K562 (cell line): ENCODE results near the gene GPS2. TPM values are rescaled to one million over a fixed set of nuclear protein-coding genes. Genes with fewer than 3 reads are reported as not detected.

Source experiments
- AFF1 ChIP-seq, 2 experiments: fragments of 450-650 bp; IDR thresholded peaks; 2 replicates each; pipeline ENCODE4 v1.6.1; 2018; ENCODE audit warnings: mild to moderate bottlenecking in 2 of 2, low read depth in 1 of 2; ENCODE audit not compliant: partially characterized antibody in 2 of 2
- BDP1 ChIP-seq: IDR thresholded peaks from 3 replicates; pipeline ENCODE4 v1.6.1; 2011; ENCODE audit not compliant: insufficient read length, insufficient read depth
- BRD4 ChIP-seq: fragments of 200-600 bp; sonication (generic); IDR thresholded peaks from 2 replicates; pipeline ENCODE4 v1.6.1; 2017; ENCODE audit warnings: inconsistent platforms
- CREB3 ChIP-seq: fragments of 450-650 bp; conservative IDR thresholded peaks from 2 replicates; pipeline ENCODE4 v1.6.1; 2016; ENCODE audit warnings: missing genetic modification characterization, low read depth, mild to moderate bottlenecking, missing compliant biosample characterization, moderate library complexity
- FOXK2 ChIP-seq, 2 experiments: fragments of 450-650 bp; IDR thresholded peaks in 1 of 2; conservative IDR thresholded peaks in 1 of 2; 2 replicates each; pipeline ENCODE4 v1.6.1; 2016; ENCODE audit warnings: low read depth in 2 of 2, mild to moderate bottlenecking in 1 of 2
- IFI16 ChIP-seq: fragments of 250-450 bp; sonication (Bioruptor Pico); IDR thresholded peaks from 2 replicates; pipeline ENCODE4 v2.1.2; 2022; ENCODE audit warnings: mild to moderate bottlenecking, inconsistent platforms
- KDM5B ChIP-seq: fragments of 200-600 bp; sonication (generic); IDR thresholded peaks from 2 replicates; pipeline ENCODE4 v1.6.1; 2012; ENCODE audit warnings: low read depth, mild to moderate bottlenecking, moderate library complexity, low read length, control low read depth, inconsistent platforms; ENCODE audit not compliant: insufficient replicate concordance
- MIER1 ChIP-seq: fragments of 450-650 bp; IDR thresholded peaks from 2 replicates; pipeline ENCODE4 v1.6.1; 2016; ENCODE audit warnings: antibody characterized with exemption, mild to moderate bottlenecking, low read depth
- ZNF408 ChIP-seq: fragments of 250-450 bp; sonication (Bioruptor Pico); IDR thresholded peaks from 2 replicates; pipeline ENCODE4 v1.4.0; 2020; ENCODE audit warnings: low read depth, mild to moderate bottlenecking, moderate library complexity
- ZNF79 ChIP-seq: fragments of 250-450 bp; sonication (Bioruptor Pico); IDR thresholded peaks from 2 replicates; pipeline ENCODE4 v1.4.0; 2020; ENCODE audit warnings: low read depth, mild to moderate bottlenecking, moderate library complexity
- polyA plus RNA-seq, 8 experiments: library from polyadenylated mRNA; depleted of rRNA in 4 of 8; stranded (reverse) in 5 of 8; unstranded in 3 of 8; fragments of >200 nt; fragmentation: Nextera tagmentation in 2 of 8; fragmentation: Illumina TruSeq in 1 of 8; extraction: Ambion mirVana in 2 of 8; extraction: Trizol in 1 of 8; gene quantifications; 2 replicates each; pipeline versions ENCODE4 v1.2.1 to v1.2.3, GENCODE V29; 2011 to 2014; ENCODE audit warnings: inconsistent platforms in 1 of 8, missing spikeins in 1 of 8
- total RNA-seq, 7 experiments: library from RNA; depleted of rRNA in 6 of 7; stranded (reverse); fragments of >200 nt in 6 of 7; fragmentation: Illumina TruSeq in 2 of 7; extraction: Trizol in 2 of 7; gene quantifications; 2 replicates each; pipeline versions ENCODE4 v1.2.1 to v1.2.3, GENCODE V29; 2011 to 2021; ENCODE audit warnings: low replicate concordance in 1 of 7
- TF ChIP-seq, protein P1 (sequence below): sonication (generic); formaldehyde crosslinking; IDR thresholded peaks from 2 replicates; pipeline ENCODE4 v1.8.0; 2023; ENCODE audit warnings: missing genetic modification reagents, mild to moderate bottlenecking, borderline replicate concordance
- TF ChIP-seq, protein P2 (sequence below): fragments of 250-450 bp; sonication (Bioruptor Pico); IDR thresholded peaks from 2 replicates; pipeline ENCODE4 v1.6.1; 2021; ENCODE audit warnings: mild to moderate bottlenecking
- TF ChIP-seq, protein P3 (sequence below): fragments of 250-450 bp; sonication (Bioruptor Pico); IDR thresholded peaks from 2 replicates; pipeline ENCODE4 v1.4.0; 2020; ENCODE audit warnings: mild to moderate bottlenecking

The GPS2 gene
- total and polyA plus RNA-seq, 9 of the 15 experiments (the other 6 are each of a cell fraction or from before 2014, with no cell fraction given): 18.3 to 75.7 (median 37.0) TPM

GRCh38 chr17:7306911-7307685, 8.1 kb downstream of the GPS2 start, which contains the start of gene EIF5A (continued):
- TF ChIP-seq, protein P1, sequence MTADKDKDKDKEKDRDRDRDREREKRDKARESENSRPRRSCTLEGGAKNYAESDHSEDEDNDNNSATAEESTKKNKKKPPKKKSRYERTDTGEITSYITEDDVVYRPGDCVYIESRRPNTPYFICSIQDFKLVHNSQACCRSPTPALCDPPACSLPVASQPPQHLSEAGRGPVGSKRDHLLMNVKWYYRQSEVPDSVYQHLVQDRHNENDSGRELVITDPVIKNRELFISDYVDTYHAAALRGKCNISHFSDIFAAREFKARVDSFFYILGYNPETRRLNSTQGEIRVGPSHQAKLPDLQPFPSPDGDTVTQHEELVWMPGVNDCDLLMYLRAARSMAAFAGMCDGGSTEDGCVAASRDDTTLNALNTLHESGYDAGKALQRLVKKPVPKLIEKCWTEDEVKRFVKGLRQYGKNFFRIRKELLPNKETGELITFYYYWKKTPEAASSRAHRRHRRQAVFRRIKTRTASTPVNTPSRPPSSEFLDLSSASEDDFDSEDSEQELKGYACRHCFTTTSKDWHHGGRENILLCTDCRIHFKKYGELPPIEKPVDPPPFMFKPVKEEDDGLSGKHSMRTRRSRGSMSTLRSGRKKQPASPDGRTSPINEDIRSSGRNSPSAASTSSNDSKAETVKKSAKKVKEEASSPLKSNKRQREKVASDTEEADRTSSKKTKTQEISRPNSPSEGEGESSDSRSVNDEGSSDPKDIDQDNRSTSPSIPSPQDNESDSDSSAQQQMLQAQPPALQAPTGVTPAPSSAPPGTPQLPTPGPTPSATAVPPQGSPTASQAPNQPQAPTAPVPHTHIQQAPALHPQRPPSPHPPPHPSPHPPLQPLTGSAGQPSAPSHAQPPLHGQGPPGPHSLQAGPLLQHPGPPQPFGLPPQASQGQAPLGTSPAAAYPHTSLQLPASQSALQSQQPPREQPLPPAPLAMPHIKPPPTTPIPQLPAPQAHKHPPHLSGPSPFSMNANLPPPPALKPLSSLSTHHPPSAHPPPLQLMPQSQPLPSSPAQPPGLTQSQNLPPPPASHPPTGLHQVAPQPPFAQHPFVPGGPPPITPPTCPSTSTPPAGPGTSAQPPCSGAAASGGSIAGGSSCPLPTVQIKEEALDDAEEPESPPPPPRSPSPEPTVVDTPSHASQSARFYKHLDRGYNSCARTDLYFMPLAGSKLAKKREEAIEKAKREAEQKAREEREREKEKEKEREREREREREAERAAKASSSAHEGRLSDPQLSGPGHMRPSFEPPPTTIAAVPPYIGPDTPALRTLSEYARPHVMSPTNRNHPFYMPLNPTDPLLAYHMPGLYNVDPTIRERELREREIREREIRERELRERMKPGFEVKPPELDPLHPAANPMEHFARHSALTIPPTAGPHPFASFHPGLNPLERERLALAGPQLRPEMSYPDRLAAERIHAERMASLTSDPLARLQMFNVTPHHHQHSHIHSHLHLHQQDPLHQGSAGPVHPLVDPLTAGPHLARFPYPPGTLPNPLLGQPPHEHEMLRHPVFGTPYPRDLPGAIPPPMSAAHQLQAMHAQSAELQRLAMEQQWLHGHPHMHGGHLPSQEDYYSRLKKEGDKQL (CRISPR knock-in tag): no peak
- peak; percentile 76 to 85; a peak in 3 of 4 replicates for TF ChIP-seq FOXK2 (conservative IDR thresholded peaks at IDR 0.05 in 1 of 2, IDR thresholded peaks at IDR 0.05 in 1 of 2; ENCODE audit: low read depth in 2 of 2)
- TF ChIP-seq MIER1: no peak
- TF ChIP-seq KDM5B: peak; percentile 75
- TF ChIP-seq ZNF79: no peak
- TF ChIP-seq, protein P2, sequence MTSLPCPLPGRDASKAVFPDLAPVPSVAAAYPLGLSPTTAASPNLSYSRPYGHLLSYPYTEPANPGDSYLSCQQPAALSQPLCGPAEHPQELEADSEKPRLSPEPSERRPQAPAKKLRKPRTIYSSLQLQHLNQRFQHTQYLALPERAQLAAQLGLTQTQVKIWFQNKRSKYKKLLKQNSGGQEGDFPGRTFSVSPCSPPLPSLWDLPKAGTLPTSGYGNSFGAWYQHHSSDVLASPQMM: no peak
- TF ChIP-seq, protein P3, sequence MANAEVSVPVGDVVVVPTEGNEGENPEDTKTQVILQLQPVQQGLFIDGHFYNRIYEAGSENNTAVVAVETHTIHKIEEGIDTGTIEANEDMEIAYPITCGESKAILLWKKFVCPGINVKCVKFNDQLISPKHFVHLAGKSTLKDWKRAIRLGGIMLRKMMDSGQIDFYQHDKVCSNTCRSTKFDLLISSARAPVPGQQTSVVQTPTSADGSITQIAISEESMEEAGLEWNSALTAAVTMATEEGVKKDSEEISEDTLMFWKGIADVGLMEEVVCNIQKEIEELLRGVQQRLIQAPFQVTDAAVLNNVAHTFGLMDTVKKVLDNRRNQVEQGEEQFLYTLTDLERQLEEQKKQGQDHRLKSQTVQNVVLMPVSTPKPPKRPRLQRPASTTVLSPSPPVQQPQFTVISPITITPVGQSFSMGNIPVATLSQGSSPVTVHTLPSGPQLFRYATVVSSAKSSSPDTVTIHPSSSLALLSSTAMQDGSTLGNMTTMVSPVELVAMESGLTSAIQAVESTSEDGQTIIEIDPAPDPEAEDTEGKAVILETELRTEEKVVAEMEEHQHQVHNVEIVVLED: peak; percentile 57
- TF ChIP-seq BDP1: no peak
- TF ChIP-seq IFI16 (CRISPR knock-in tag): no peak
- no peak for TF ChIP-seq AFF1 (IDR thresholded peaks at IDR 0.05; ENCODE audit: low read depth in 1 of 2, partially characterized antibody in 2 of 2)
- no peak for TF ChIP-seq BRD4
- TF ChIP-seq ZNF408: no peak
- TF ChIP-seq CREB3 (tag): no peak
